Tibial nerve (tissue), 4 donors: ENCODE results near the gene FGF14. TPM values are rescaled to one million over a fixed set of nuclear protein-coding genes. Genes with fewer than 3 reads are reported as not detected.

ENCODE experiments used
- DNase-seq, 2 donors: peaks; one replicate each; pipeline ENCODE4 v3.0.0-alpha.2; 2019; ENCODE audit warnings: low spot score in 2 of 2
- H3K27ac ChIP-seq, 4 donors: fragments of 200-600 bp; sonication (generic) in 3 of 4; one replicate each; pipeline ENCODE4 v1.5.1; 2017 to 2019; ENCODE audit warnings: mild to moderate bottlenecking in 1 of 4
- H3K27me3 ChIP-seq, 2 donors: fragments of 200-600 bp; sonication (generic) in 1 of 2; one replicate each; pipeline versions ENCODE4 v1.5.1 to v1.6.0; 2017 to 2019
- H3K36me3 ChIP-seq, 3 donors: fragments of 200-600 bp; sonication (generic); one replicate each; pipeline ENCODE4 v1.5.1; 2018 to 2019
- H3K4me1 ChIP-seq, 4 donors: fragments of 200-600 bp; sonication (generic) in 3 of 4; one replicate each; pipeline ENCODE4 v1.5.1; 2017 to 2019
- H3K4me3 ChIP-seq, 4 donors: fragments of 200-600 bp; sonication (generic) in 3 of 4; one replicate each; pipeline ENCODE4 v1.5.1; 2017 to 2019; ENCODE audit warnings: mild to moderate bottlenecking in 1 of 4, moderate library complexity in 1 of 4
- H3K9me3 ChIP-seq, 4 donors: fragments of 200-600 bp; sonication (generic) in 3 of 4; one replicate each; pipeline ENCODE4 v1.5.1; 2017 to 2019
- EP300 ChIP-seq, 2 donors: sonication (generic); formaldehyde crosslinking; IDR thresholded peaks; one replicate each; pipeline ENCODE4 v1.6.1; 2017; ENCODE audit warnings: antibody characterized with exemption in 2 of 2, mild to moderate bottlenecking in 1 of 2
- POLR2A ChIP-seq, 2 donors: fragments of 450-650 bp; IDR thresholded peaks; one replicate each; pipeline ENCODE4 v1.6.1; 2017; ENCODE audit warnings: antibody characterized with exemption in 2 of 2, mild to moderate bottlenecking in 2 of 2, moderate library complexity in 2 of 2
- WGBS, 2 donors: methylation state at CpG; one replicate each; pipeline ENCODE4 v1.1.5; 2018; 5-methylcytosine and 5-hydroxymethylcytosine counted together
- total RNA-seq, 4 donors: library from RNA; depleted of rRNA; stranded (reverse); fragments of >200 nt; gene quantifications; one replicate each; pipeline ENCODE4 v1.1.0, GENCODE V29; 2016
- TF ChIP-seq, protein P1 (sequence below), 5 experiments: fragments of 200-600 bp in 3 of 5; fragments of 450-650 bp in 2 of 5; sonication (generic) in 3 of 5; IDR thresholded peaks; one replicate each; pipeline ENCODE4 v1.5.1; 2016 to 2019; ENCODE audit warnings: antibody characterized with exemption in 5 of 5, mild to moderate bottlenecking in 3 of 5, moderate library complexity in 2 of 5

Gene FGF14
- total RNA-seq, 4 donors from 2014 or later, result 0.20 to 2.1 (median 0.21) TPM; not detected in 1

- 77 to 80% methylated on average over 5 of the region's 5 CpGs for WGBS, 2 donors
- no peak for DNase-seq
Observed at GRCh38 chr13:101978552-101979315, 423.1 kb downstream of the FGF14 start.

GRCh38 chr13:101977475-101977874 is 424.4 kb downstream of the FGF14 start:
- 11 to 25% methylated on average over 3 of the region's 3 CpGs for WGBS, 2 donors
- TF ChIP-seq, protein P1, sequence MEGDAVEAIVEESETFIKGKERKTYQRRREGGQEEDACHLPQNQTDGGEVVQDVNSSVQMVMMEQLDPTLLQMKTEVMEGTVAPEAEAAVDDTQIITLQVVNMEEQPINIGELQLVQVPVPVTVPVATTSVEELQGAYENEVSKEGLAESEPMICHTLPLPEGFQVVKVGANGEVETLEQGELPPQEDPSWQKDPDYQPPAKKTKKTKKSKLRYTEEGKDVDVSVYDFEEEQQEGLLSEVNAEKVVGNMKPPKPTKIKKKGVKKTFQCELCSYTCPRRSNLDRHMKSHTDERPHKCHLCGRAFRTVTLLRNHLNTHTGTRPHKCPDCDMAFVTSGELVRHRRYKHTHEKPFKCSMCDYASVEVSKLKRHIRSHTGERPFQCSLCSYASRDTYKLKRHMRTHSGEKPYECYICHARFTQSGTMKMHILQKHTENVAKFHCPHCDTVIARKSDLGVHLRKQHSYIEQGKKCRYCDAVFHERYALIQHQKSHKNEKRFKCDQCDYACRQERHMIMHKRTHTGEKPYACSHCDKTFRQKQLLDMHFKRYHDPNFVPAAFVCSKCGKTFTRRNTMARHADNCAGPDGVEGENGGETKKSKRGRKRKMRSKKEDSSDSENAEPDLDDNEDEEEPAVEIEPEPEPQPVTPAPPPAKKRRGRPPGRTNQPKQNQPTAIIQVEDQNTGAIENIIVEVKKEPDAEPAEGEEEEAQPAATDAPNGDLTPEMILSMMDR (IDR thresholded peaks at IDR 0.05), result no peak
- TF ChIP-seq POLR2A (IDR thresholded peaks at IDR 0.05) (no peak), EP300 (IDR thresholded peaks at IDR 0.05) (no peak)
- DNase-seq, result no peak
- H3K9me3 ChIP-seq, result no peaks in the 10 kb centered on the region
- H3K4me1 ChIP-seq, result peaks cover 0 to 15% (median 0%) of the 10 kb centered on the region in 4 donors
- H3K27me3 ChIP-seq, result no peaks in the 10 kb centered on the region
- H3K36me3 ChIP-seq, result no peaks in the 10 kb centered on the region
- no peak overlapping the region for H3K27ac ChIP-seq
- no peak overlapping the region for H3K4me3 ChIP-seq

More at GRCh38 chr13:101978552-101979315, 423.1 kb downstream of the FGF14 start:
- Histone ChIP-seq H3K36me3 (no peaks in the 10 kb centered on the region), H3K4me3 (no peak overlapping the region), H3K27ac (no peak overlapping the region), H3K27me3 (no peaks in the 10 kb centered on the region), H3K9me3 (no peaks in the 10 kb centered on the region), H3K4me1 (peaks cover 0 to 15% (median 0%) of the 10 kb centered on the region in 4 donors)
- TF ChIP-seq EP300 (IDR thresholded peaks at IDR 0.05), result no peak
- no peak for TF ChIP-seq POLR2A (IDR thresholded peaks at IDR 0.05)
- TF ChIP-seq, protein P1 (IDR thresholded peaks at IDR 0.05), result no peak

GRCh38 chr13:101972191-101972590 is 429.7 kb downstream of the FGF14 start:
- Histone ChIP-seq H3K4me3 (no peak overlapping the region), H3K9me3 (no peaks in the 10 kb centered on the region), H3K27me3 (no peaks in the 10 kb centered on the region), H3K36me3 (no peaks in the 10 kb centered on the region), H3K27ac (no peak overlapping the region), H3K4me1 (peaks cover 0 to 6% (median 0%) of the 10 kb centered on the region in 4 donors)
- DNase-seq, result no peak
- TF ChIP-seq POLR2A (IDR thresholded peaks at IDR 0.05) (no peak), EP300 (IDR thresholded peaks at IDR 0.05) (no peak)
- TF ChIP-seq, protein P1 (IDR thresholded peaks at IDR 0.05), result no peak
- WGBS, 2 donors, result 81 to 83% methylated on average over 4 of the region's 4 CpGs

GRCh38 chr13:101970341-101970740 is 431.5 kb downstream of the FGF14 start:
- no peaks in the 10 kb centered on the region for H3K9me3 ChIP-seq
- WGBS, 2 donors, result 36 to 49% methylated on average over 2 of the region's 2 CpGs
- no peaks in the 10 kb centered on the region for H3K4me1 ChIP-seq
- H3K27ac ChIP-seq, result no peak overlapping the region
- H3K36me3 ChIP-seq, result no peaks in the 10 kb centered on the region
- no peak for TF ChIP-seq POLR2A (IDR thresholded peaks at IDR 0.05)
- TF ChIP-seq EP300 (IDR thresholded peaks at IDR 0.05), result no peak
- TF ChIP-seq, protein P1 (IDR thresholded peaks at IDR 0.05), result no peak
- no peak overlapping the region for H3K4me3 ChIP-seq
- H3K27me3 ChIP-seq, result no peaks in the 10 kb centered on the region
- DNase-seq, result no peak

- no peaks in the 10 kb centered on the region for H3K9me3 ChIP-seq
- no peaks in the 10 kb centered on the region for H3K27me3 ChIP-seq
- no peak for DNase-seq
- H3K4me1 ChIP-seq, result no peaks in the 10 kb centered on the region
- H3K27ac ChIP-seq, result no peak overlapping the region
- H3K4me3 ChIP-seq, result no peak overlapping the region
- TF ChIP-seq, protein P1 (IDR thresholded peaks at IDR 0.05), result no peak
- TF ChIP-seq POLR2A (IDR thresholded peaks at IDR 0.05), result no peak
- no peaks in the 10 kb centered on the region for H3K36me3 ChIP-seq
Observed at GRCh38 chr13:101967781-101968180, 434.1 kb downstream of the FGF14 start.
